ENCODE measurements around the gene GYPC.

GYPC gene

DNA sequence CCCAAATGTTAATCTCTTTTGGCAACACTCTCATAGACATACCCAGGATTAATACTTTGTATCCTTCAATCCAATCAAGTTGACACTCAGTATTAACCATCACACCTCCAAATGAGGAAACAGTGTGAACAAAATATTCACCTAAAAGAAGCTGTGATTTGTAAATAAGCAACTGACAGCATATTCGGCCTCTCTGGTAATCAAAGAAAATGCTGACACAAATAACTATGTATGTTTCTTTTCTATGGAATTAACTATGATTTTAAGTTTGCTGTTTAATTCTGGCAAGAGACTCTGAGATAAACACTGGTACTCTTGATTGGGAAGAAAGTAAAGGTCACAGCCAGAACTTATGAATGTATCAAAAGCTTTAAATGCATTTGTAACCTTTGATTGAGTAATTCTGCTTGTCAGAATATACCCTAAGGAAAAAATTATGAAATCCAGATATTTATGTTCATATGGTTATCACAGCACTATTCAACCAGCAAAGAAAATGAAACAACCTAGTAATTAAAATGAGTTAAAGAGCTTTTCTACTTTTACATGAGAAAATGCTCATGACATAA lies 3.6 kb upstream of the GYPC start:
- no peak overlapping the region for H3K4me3 ChIP-seq (replicated peaks; ENCODE audit: low read depth, low read length)
- H3K36me3 ChIP-seq (ENCODE audit: control insufficient read depth, insufficient read depth, low read length) = no peaks in the 10 kb centered on the region
- DNase-seq (ENCODE audit: extremely low read depth, insufficient read length) = no peak
- no peaks in the 10 kb centered on the region for H3K27me3 ChIP-seq (replicated peaks; ENCODE audit: control insufficient read depth, insufficient read depth, low read length)
- TF ChIP-seq, protein P1, sequence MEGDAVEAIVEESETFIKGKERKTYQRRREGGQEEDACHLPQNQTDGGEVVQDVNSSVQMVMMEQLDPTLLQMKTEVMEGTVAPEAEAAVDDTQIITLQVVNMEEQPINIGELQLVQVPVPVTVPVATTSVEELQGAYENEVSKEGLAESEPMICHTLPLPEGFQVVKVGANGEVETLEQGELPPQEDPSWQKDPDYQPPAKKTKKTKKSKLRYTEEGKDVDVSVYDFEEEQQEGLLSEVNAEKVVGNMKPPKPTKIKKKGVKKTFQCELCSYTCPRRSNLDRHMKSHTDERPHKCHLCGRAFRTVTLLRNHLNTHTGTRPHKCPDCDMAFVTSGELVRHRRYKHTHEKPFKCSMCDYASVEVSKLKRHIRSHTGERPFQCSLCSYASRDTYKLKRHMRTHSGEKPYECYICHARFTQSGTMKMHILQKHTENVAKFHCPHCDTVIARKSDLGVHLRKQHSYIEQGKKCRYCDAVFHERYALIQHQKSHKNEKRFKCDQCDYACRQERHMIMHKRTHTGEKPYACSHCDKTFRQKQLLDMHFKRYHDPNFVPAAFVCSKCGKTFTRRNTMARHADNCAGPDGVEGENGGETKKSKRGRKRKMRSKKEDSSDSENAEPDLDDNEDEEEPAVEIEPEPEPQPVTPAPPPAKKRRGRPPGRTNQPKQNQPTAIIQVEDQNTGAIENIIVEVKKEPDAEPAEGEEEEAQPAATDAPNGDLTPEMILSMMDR (IDR thresholded peaks at IDR 0.05; ENCODE audit: insufficient read depth, low read length, poor library complexity, severe bottlenecking) = no peak

DNA sequence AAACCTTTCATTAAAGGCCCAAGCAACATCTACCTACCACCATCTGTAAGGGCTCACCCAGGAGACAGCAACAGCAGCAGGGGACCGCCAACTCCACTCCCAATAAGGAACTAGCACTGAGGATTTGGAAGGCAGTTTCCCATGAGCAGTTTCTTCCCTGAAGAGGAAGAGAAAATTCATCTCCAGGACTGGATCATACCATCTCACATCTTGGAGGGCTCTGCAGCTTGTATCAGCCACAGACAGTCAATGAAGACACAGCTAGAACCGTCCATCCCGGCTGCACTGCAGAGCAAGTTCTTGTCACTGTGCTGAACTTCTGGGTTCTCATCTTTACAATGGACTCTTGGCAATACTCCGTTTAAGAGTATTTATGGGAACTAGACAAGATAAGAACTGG lies 2.8 kb upstream of the GYPC start:
- no peak overlapping the region for H3K4me3 ChIP-seq (replicated peaks; ENCODE audit: low read depth, low read length)
- H3K27me3 ChIP-seq (replicated peaks; ENCODE audit: control insufficient read depth, insufficient read depth, low read length) = no peaks in the 10 kb centered on the region
- no peaks in the 10 kb centered on the region for H3K36me3 ChIP-seq (ENCODE audit: control insufficient read depth, insufficient read depth, low read length)
- TF ChIP-seq, protein P1 (IDR thresholded peaks at IDR 0.05; ENCODE audit: insufficient read depth, low read length, poor library complexity, severe bottlenecking) = no peak
- no peak for DNase-seq (ENCODE audit: extremely low read depth, insufficient read length)

DNA sequence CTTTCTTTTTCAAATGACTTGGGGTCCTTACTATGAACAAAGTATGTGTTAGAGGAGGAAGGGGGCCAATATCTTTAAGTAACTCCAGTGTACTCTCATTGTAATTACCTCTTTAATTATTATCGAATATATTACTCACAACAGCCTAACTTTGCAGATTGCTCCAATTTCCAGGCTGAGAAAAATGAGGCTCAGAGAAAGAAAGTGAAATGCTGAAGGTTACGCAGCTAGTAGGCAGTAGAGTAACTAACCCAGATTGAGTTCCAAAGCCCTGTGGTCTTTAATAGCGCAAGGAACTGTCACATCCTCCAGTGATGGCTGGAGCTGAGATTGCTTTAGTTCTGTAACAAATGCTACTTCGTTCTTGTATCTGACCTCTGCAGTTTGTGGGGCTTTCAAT lies 2.2 kb upstream of the GYPC start:
- no peak for DNase-seq (ENCODE audit: extremely low read depth, insufficient read length)
- TF ChIP-seq, protein P1 (IDR thresholded peaks at IDR 0.05; ENCODE audit: insufficient read depth, low read length, poor library complexity, severe bottlenecking) = no peak
- H3K4me3 ChIP-seq (replicated peaks; ENCODE audit: low read depth, low read length) = no peak overlapping the region
- no peaks in the 10 kb centered on the region for H3K27me3 ChIP-seq (replicated peaks; ENCODE audit: control insufficient read depth, insufficient read depth, low read length)
- no peaks in the 10 kb centered on the region for H3K36me3 ChIP-seq (ENCODE audit: control insufficient read depth, insufficient read depth, low read length)

DNA sequence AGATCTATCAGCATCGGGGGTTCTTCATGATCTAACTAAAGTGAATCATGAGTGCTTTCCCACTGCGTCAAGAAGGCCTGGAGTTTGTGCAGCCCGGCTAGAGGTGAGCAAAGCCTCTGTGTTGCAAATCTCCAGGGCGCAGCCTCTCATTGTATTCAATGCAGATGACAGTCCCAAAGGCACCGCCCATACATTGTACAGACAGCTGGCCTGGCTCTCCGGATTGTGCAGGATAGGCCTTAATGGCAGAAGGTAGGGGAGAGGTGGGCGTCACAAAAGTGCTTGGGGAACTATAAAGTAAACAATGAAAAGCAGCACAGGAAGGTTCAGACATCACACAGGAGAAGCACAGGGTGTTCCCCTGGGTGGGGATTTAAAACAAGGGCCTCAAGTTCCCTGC lies 907 bp upstream of the GYPC start:
- no peak for DNase-seq (ENCODE audit: extremely low read depth, insufficient read length)
- Histone ChIP-seq H3K36me3 (ENCODE audit: control insufficient read depth, insufficient read depth, low read length) (peaks cover 1% of the 10 kb centered on the region), H3K4me3 (replicated peaks; ENCODE audit: low read depth, low read length) (no peak overlapping the region), H3K27me3 (replicated peaks; ENCODE audit: control insufficient read depth, insufficient read depth, low read length) (no peaks in the 10 kb centered on the region)
- TF ChIP-seq, protein P1 (IDR thresholded peaks at IDR 0.05; ENCODE audit: insufficient read depth, low read length, poor library complexity, severe bottlenecking) = no peak

DNA sequence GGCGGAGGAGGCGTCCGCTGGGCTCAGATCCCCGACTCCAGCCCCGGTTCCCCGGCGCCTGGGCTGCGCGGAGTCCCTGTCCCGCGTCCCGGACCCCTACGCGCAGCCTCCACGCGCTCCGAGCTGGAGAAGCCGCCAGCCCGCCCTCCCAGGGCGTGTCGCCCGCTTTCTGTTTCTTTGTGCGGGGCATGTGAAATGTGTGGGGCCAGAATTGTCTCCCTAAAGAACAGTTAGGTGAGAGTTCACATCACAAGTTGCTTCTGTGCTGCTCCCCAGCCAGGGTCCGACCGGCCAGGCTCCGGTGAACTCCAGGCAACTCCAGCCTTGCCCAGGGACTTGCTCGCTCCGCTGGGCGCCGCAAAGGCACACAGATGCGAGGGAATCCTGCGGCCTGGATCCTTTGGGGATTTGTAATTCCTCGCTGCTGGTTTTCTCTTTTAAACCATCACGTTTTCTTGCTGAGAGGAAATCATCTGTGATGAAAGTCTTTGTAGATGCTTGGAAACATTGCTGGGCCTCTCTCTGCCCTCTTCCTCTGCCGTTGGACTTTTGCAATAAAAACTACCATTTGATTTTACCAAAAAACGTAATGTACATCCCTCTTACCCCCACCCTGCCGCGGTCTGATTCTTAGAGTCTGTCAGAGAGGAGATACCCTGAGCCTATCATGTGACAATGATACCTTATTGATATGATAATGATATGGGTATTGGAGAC lies 631 bp downstream of the GYPC start:
- TF ChIP-seq, protein P1 (IDR thresholded peaks at IDR 0.05; ENCODE audit: insufficient read depth, low read length, poor library complexity, severe bottlenecking) = no peak
- Histone ChIP-seq H3K27me3 (replicated peaks; ENCODE audit: control insufficient read depth, insufficient read depth, low read length) (no peaks in the 10 kb centered on the region), H3K4me3 (replicated peaks; ENCODE audit: low read depth, low read length) (peak overlapping the region; percentile 70), H3K36me3 (ENCODE audit: control insufficient read depth, insufficient read depth, low read length) (peaks cover 3% of the 10 kb centered on the region)
- peak; percentile 61 for DNase-seq (ENCODE audit: extremely low read depth, insufficient read length)

Measured in GM06990 (cell line).